ENCODE results near the gene TMSB10.
"Not testable (repeated sequence)": the region's sequence is repeated elsewhere in the genome, so short reads cannot be mapped to it uniquely, and the experiment has no call there.

Gene TMSB10

DNA sequence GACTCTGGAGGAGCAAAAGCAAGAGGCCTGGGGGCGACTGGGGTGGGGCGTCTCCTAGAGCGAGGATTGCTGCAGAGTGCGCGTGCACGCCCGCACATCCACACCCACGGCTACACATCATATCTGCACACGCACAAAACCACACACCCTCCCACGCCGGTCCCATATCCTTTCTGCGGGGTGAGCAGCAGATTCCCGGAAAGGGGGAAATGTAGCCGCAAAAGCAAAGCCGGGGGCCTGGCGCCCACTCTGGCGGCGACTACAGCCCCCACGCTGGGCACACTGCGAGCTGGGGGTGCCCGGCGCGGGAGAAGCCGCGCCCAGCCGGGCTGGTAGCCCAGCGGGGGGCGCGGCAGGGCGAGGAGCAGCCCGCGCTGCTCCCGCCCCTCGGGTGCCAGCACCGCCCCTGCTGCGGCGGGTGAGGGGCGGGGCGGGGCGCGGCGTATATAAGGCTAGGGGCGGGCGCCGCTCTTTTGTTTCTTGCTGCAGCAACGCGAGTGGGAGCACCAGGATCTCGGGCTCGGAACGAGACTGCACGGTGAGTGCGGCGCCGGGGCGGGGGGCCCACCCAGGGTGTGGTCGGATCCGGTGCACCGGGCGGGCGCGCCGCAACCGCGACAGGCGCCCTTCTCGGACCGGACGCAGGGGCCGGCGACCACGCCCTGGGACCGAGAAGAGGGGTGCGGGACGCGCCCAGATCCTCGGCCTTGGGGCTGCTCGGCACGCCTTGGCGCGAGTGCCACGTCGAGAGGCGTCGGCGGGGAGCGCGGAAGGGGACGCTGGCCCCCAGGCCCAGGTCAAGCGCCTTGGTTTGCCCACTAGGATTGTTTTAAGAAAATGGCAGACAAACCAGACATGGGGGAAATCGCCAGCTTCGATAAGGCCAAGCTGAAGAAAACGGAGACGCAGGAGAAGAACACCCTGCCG is at the start of gene TMSB10:
Gene TMSB10 (plus strand): TSS at position 476 of the 927 bp plus-strand sequence.
- DNase-seq = peak; percentile 92

DNA sequence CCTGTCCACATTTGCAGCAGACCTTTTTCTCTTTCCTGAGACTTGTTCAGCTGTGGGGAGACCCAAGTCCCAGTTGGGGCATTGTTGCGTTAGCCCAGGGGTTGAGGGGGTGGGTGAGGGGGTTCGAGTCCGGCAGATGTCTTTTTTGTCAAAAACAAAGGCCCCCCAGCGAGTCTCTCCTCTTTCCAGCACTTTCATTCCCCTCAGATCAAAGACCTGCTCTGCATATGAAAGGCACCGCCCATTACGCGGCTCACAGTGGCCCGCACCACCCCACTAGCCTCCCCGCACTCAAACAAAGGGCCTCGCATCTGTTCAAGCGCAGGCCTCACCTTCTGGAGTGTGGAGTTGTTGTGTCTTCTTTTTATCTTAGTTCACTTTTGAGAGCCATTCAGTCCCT is 49.7 kb upstream of the TMSB10 start:
- no peak for DNase-seq

DNA sequence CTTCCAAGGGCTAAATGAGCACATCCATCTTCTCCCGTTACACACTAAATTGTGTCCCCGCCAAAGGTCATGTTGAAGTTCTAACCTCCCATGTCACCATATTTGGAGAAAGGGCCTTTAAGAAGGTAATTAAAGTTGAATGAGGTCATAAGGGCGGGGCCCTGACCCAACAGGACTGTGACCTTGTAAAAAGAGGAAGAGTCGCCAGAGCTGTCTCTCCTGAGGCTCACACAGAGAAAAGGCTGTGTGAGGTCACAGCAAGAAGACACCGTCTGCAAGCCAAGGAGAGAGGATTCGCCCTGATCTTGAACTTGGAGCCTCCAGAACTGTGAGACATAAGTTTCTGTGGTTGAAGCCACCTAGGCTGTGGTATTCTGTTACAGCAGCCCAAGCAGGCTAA is 48.7 kb upstream of the TMSB10 start:
- no peak for DNase-seq

DNA sequence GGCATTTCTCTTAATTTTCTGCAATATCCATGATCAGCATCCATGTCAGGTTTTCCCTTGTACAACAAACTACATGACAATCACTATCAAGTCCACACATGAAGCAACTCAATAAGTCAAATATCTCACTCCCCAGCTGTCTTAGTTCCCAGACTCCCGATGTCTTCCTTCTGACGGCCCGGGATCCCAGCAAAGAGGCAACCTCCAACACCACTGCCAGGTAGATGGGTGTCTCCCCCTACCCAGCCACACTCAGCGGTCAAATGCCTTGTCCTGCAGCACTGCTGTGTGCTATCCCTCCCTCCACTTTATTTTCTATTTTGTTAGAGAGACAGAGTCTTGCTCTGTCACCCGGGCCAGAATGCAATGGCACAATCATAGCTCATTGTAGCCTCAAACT is 47.9 kb upstream of the TMSB10 start:
- no peak for DNase-seq

DNA sequence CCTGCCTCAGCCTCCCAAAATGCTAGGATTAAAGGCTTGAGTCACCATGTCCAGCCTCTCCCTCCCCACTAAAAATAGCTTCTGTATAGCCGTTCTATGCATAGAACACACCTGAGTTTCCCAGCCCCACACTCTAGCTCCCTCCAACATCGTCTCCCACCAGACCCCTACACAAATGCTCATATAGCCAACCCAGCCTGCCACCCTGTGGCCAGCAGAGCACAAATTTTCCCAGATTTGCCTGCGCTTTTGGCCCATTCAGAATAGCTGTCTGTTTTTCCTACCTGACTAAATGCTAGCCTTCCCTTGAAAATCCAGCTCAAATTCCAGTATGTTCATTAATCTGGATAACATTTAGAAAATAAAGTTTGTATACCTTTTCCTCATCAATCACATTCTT is 47.3 kb upstream of the TMSB10 start:
- no peak for DNase-seq

DNA sequence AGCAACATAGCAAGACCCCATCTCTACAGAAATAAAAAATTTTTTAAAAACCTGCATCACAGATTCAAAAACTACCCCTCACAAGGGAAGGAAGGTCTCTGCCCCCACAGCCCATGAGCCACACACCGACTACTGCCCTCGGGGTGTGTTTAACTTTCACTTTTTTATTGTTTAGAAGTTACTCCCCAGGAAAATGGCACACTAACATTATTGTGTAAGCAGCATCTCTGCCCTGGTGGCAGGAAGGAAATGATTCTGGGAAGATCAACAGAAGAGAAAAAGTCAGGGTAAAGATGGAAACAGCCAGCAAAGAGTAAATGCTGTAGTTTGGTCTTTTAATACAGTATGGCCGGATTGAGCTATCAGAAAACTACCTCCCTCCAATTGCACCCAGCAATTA is 46.5 kb upstream of the TMSB10 start:
- no peak for DNase-seq

DNA sequence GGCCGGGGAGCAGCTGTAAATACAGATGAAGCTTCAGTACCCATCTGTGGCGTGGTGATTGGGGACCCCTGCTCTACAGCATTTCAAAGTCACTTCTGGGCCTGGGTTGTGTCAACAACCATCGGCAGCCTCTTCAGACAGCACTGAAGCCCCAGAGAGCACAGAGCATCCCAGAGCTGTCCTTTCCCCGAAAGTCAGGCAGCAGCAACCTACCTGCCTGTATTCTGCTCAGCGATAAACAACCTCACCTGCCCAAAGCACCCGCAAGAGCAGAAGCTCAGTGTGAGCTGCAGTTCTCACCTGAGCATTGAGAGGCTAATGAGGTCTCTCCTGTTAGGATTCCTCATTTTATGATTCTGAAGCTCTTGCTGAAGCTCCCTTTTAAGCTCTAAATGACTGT is 43.9 kb upstream of the TMSB10 start:
- no peak for DNase-seq

DNA sequence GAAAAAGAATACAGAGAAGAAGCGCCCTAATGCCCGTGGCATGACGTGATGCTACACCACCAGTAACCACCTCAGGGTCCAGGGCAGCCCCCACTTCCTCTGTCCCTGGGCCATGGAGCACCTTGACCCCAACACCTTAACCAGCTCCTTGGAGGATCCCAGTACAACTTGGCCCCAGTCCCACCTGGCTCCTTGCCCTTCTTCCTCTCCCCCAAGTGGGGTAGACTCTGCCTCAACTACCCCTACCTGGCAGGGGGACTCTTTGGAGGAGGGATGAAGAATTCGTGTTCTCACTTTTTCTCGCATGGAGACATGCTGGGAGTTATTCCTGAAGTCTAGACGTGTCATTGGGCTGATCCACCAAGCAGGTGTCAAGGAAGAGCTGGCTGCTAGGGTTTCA is 43.5 kb upstream of the TMSB10 start:
- no peak for DNase-seq

DNA sequence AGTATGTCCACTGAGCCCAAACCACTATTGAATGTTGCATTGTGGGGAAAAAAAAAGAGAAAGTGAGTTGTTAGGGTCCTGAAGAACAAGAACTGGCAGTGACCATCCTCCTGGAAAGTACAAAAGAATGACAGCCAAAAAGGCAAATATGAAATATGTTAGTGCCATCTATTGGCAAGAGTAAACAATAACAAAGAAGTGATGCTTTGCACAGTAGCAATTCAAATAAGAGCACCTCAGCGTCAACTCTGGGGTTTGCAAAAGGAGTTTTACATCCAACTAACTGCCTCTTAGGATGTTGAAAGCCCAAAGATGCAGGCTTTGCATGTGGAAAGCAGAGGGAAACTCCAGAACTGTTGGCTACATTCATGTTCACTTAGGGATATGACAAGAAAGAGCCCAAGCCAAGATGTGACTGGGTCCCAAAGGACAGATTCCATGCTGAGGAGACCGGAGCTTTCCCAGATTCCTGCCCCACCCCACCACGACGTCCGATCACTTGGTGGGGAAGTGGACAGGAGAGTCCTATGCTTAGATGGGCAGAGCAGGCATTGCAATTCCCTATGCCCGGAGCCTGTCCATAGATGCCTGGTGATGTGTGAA is 40.2 kb upstream of the TMSB10 start:
- no peak for DNase-seq

DNA sequence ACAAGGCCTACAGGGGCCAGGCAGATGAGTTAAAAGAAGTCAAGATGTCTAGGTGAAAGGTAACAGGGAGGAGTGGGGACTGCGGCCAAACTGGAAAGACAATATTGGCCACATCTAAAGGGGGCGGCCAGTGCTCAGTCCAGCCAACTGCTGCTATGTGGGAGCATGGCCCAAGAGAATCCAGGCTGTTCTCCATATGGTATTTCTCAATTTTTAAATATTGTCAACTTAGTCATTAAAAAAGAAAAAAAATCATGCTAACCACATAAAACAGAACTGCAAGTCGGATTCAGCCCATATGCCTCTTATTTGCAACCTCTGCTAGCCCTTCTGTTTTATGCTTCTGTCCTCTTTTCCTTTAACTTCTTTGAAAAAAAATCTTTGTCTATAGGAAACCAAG is 39.3 kb upstream of the TMSB10 start:
- no peak for DNase-seq

DNA sequence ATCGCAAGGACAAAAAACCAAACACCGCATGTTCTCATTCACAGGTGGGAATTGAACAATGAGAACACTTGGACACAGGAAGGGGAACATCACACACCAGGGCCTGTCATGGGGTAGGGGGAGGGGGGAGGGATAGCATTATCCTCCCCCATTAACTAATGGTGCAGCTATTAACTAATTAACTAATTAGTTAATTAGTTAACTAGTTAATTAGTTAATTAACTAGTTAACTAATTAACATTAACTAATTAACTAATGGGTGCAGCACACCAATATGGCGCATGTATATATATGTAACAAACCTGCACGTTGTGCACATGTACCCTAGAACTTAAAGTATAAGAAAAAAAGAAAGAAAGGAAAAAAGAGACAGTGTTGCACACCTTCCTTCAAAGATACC is 37.1 kb upstream of the TMSB10 start:
- DNase-seq = not testable (repeated sequence)

DNA sequence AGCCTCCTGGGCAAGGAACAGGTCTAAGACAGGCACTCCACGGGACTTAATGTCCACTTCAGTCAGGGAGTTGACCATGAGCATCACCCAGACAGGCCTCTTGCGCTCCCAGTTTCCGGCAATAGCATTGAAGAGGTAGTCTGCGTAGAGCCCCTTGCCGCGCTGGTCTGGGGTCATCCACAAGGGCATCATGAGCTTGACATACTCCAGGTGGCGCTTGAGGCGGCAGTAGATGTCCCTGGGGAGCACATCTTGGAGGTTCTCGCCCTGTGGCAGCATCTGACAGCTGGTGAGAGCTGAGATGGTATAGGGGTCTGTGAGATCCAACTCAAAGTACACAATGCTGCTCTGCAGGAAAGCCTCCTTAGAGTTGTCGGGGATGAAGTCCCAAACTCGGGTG is 35.1 kb upstream of the TMSB10 start:
- no peak for DNase-seq

DNA sequence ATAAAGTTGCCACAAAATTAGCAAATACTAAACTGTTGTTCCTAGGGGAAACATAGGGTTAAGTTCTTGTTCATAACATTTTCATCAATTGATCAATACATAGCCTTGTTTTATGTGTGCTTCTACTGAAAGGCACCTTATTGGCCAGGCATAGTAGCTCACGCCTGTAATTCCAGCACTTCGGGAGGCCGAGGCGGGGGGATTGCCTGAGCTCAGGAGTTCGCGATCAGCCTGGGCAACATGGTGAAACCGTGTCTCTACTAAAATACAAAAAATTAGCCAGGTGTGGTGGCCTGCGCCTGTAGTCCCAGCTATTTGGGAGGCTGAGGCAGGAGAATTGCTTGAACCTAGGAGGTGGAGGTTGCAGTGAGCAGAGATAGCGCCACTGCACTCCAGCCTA is 32.8 kb upstream of the TMSB10 start:
- not testable (repeated sequence) for DNase-seq

DNA sequence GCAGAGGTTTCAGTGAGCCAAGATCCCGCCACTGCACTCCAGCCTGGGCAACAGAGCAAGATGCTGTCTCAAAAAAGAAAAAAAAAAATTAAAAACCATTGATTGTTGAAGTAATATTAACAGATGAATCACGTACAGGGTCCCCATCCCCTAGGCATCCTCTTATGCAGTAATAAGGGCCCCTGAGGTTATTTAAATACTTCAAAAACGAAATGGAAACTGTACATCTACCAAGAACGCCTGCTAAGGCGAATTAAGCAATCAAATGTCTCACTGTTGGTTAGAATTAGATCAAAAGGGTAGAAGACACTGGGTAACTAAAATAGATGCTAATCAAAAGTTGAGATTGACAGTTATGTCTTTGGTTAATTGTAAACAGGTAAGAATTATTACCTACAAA is 32.1 kb upstream of the TMSB10 start:
- DNase-seq = no peak

DNA sequence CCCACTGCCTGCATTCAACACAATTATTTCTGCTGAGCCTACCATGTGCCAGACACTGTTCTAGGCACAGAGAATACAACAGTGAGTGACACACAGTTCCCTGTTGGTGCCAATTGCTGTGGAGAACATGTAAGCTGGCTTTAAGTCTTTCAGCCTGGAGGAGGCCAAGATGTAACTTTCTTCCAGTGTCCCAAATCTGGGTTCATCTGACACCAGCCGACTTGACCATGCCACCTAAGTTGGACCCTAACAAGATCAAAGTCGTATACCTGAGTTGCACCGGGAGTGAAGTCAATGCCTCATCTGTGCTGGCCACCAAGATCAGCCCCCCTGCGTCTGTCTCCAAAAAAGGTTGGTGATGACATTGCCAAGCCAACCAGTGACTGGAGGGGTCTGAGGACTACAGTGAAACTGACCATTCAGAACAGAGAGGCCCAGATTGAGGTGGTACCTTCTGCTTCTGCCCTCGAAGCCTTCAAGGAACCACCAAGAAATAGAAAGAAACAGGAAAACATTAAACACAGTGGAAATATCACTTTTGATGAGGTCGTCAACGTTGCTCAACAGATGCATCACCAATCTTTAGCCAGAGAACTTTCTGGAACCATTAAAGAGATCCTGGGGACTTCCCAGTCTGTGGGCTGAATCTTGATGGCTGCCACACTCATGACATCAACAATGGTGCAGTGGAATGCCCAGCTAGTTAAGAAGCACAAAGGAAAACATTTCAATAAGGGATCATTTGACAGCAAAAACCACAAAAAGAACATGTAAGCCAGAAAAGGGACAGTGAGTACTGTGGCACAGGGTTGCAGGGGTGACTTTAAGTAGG is 30.9 kb upstream of the TMSB10 start:
- DNase-seq = no peak

DNA sequence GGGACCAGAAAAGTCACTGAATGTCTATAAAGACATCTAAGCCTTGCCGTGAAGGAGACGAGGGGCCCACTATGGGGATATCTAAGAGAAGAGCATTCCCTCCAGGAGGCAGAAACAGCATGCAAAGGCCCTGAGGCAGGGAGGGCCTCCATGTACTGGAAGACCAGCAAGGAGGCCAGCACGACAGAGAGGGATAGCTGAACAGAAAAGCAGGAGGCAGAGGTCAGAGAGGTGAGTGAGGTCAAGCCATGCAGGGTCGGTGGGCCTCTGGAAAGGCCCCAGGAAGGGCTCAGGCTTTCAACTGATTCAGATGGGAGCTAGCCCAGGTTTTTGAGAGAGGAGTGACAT is 30.3 kb upstream of the TMSB10 start:
- no peak for DNase-seq

DNA sequence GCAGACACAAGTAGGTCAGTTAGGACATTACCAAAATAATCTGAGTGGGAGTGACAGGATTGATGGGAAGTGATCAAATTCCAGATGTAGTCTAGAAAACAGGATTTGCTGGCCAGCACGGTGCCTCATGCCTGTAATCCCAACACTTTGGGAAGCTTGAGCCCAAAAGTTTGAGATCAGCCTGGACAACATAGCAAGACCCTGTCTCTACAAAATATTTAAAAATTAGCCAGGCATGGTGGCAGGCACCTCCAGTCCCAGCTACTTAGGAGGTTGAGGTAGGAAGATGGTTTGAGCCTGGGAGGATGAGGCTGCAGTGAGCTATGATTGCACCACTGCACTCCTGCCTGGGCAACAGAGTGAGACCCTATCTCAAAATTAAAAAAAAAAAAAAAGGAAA is 29.8 kb upstream of the TMSB10 start:
- not testable (repeated sequence) for DNase-seq

DNA sequence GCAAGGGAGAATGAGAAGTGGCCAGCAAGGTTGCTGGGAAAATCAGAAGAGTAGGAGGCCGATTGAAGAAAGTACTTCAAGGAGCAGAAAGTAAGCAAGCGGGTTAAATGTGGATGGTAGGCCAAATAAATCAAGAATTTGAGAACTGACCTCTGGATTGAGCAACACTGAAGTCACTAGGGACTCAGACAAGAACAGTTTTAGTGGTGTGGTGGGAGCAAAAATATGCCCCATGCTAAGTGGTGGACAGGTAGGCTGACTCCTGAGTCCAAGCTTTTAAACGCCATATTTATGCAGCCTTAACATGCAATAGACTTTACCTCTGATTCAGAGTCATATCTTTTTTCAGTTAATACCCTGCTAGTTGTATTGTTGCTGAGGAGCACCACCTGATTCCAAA is 29.1 kb upstream of the TMSB10 start:
- no peak for DNase-seq

DNA sequence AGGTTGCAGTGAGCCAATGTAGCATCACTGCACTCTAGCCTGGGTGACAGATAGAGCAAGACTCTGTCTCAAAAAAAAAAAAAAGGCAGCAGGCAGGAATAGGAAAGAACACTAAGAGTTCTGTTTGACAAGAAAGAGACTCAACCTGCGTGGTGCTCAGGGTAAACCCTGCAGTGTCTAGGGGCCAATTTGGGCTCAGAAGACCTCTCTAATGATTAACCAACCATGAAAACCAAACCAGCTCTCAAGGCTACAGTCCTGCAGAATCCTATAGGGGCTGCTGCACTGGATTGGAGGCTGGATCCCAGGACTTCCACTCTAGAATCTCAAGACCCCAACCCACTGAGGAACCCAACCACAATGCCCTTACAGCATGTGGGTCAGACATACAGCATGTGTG is 27.0 kb upstream of the TMSB10 start:
- DNase-seq = no peak

DNA sequence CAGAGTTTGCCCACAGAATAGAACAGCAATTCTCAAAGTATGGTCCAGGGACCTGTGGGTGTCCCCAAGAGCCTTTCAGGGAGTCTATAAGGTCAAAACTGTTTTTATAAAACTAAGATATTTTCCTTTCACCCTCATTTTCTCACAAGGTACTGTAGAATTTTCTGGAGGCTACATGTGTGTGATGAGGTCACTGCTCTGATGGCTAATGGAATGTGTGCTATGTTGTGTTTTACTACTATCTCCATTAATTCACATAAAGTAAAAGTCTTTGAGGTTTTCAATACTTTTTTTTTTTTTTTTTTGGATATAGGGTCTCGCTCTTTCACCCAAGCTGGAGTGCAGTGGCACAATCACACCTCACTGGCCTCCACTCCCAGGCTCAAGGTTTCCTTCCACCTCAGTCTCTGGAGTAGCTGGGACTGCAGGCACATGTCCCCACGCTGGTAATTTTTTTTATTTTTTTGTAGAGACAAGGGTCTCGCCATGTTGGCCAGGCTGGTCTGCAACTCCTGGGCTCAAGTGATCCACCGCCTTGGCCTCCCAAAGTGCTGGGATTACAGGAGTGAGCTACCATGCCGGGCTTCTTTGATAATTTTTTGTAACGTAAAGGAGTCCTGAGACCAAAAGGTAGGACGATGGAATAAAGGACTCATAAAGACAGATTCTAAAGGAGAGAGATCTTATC is 26.4 kb upstream of the TMSB10 start:
- DNase-seq = no peak

DNA sequence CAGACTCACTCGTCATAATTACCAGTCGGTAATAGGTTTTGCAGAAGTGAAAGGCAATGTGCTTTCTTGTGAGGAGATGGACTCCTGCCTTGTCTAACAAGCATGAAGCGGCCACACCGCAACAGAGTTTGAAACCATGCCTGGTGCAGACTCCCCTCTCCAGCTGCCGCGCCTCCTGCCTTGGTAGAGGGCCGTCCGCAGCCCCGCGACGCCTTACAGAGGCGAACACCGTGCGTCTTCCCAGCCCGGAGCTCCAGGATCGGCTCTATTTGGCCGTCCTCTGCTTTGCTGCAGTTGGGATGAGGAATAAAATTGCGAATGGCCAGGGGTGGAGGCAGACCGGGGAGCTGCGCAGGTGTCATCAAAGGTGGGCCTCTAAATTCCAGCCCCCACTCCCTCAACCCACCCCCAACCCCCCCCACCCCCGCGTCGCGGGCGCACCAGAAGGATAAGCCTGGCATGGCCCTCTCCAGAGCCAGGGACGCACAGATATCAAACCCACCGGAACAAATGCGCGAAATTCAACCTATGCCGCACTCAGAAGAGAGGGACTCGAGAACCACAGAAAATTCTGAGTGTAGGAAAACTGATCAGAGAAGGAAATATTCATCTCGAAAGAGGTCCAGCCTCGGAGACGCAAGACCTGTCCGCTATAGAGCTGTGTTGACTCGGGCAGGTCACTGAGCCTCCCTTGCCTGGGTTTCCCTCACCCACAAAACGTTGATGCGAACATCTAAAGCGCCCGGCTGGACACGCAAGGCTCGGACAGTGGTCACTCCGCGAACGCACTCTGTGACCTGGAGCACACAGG is 25.7 kb upstream of the TMSB10 start:
- peak; percentile 45 for DNase-seq

DNA sequence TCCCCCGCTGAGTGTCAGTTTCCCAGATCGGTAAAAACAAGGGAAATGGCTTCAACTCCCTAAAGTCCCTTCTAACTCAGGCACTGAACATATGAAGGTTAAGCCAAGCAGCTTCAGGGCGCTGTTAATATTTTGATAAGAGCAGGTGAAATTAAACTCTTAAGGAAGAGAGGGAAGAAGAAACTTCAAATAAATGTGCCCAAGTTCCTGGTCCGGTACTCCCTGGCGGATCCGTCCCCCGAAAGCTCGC is 25.1 kb upstream of the TMSB10 start:
- DNase-seq = no peak

All from retina (tissue), 1 donor.